ENCODE measurements around the gene DLGAP1.

Gene DLGAP1

DNA sequence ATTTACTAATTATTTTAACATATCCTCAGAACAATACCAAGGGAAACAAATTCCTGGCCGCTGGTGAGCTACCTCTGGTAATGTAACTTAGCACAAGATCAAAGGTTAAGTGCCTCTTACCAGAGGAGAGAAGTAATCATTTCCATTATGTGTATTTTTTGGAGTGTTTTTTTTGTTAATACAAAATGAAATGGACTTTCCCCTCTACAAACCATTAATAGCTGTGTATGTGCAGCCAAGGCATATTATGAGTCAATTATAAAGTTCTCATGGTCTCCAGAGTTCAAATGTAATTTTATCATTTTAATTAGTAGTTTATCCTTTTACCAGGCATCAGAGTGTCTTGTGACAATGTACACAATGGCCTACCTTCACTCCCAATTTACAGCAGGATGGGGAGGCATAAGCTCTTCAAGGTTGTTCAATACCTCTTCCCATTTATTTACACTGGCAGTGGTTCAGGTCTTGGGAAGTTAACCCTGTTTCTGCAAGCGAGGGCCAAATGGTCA lies 762.9 kb downstream of the DLGAP1 start:
- no peak for DNase-seq (ENCODE audit: low read depth in 2 of 2)

DNA sequence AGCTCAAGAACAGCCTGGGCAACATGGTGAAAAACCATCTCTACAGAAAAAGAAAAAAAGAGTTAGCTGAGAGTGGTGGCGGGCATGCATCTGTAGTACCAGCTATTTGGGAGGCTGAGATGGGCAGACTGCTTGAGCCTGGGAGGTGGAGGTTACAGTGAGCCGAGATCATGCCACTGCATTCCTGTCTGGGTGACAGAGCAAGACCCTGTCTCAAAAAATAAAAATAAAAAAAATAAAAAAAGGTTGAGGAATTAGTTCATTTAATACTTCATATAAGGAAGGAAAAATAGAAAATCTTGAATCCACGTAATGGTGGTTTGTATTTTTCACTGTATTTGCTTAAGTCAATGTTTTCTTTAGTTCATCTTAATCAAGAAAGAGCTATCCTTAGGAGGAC lies 763.4 kb downstream of the DLGAP1 start:
- DNase-seq (ENCODE audit: low read depth in 2 of 2) = no peak

DNA sequence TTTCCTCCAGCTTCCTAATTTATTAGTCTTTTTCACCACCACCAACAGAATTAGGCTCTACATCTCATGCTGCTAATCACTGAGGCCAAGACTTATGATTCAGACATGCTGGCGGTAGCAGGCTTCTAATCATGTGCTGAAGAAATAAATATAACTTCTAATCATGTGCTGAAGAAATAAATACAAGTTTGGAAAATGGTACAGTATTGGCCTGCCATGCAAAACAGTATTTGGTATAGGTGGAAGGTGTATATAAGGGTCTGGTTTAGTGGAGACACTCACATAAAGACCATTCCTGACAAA lies 764.4 kb downstream of the DLGAP1 start:
- no peak for DNase-seq (ENCODE audit: low read depth in 2 of 2)

DNA sequence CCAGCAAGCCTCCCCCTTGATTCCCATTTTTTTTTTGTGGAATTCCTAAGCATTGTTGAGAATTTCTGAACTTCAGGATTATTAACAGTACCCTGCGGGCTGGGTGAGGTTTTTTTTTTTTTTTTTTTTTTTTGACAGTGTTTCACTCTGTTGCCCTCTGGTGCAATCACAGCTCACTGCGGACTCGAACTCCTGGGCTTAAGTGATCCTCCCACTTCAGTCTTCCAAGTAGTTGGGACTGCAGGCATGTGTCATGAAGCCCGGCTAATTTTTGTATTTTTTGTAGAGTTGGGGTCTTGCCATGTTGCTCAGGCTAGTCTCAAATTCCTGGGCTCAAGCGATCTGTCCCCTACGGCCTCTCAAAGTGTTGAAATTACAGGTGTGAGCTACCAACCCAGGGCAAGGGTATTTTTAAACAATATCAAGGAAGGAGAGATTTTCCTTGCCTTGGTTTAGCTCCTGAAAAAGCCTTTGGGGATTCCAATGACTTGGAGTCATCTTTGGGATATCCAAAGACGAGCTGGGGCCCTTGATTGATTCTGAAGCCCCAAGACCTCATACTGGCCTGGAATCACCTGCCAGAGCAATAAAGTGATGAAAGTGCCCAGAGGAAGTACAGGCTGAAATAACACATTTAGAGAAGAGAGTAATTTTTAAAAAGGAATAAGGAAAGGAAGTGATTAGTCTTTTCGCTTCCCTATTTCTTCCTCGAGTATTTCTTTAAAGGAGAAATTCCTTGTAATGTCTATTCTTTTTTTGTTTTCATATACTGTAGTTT lies 764.9 kb downstream of the DLGAP1 start:
- DNase-seq (ENCODE audit: low read depth in 2 of 2) = no peak

DNA sequence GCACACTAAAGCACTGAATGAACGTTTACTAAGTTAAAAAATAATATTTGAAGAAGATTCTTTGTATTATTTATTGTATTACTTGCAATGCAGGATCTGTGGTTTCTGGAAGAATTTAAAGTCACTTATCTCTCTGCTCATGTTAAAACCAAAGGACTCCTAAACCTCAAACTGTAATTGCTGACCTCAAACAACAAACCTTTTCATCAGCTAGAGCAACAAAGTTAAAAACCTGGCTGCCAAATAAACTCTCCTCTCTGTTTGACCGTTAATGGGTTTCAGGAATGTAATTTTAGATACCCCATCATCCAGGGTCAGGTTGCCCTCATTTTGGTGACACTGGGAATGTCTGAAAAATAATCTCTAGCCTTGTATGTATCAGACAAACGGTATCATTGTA lies 766.0 kb downstream of the DLGAP1 start:
- no peak for DNase-seq (ENCODE audit: low read depth in 2 of 2)

DNA sequence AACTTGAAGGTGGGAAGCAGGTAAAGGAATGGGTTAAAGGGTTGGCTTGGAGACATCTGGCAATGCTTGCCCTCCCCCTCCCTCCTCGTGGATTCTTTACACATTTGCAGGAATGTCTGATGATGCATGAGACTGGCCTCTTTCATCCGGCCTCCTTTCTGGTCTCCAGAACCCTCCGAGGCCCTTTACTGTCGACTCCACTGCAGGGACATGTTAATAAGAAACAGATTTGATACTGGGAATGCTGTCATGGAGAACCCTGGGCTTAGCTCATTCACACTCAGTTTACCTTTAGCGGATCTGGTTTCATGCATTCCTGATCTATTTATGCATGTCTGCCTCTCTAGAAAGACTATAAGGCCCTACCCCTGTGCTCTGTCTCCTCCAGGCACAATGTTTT lies 766.4 kb downstream of the DLGAP1 start:
- no peak for DNase-seq (ENCODE audit: low read depth in 2 of 2)

DNA sequence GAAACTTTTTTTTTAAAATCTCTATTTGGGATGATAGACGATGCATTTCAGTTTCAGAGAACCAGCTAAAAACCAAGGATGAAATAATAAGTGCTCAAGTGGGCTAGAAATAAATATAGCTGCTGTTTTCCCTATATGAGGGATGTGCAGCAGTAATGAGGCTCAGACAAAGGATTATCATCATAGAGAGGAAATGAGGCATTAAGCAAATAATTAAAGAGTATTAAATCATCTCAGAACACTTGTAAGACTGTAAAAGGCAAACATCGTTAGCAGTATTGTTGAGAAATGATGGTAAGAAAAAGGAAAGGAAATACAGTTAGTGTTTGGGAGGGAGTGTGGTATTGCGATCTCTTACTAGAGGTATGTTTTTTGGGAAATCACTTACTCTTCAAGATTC lies 771.6 kb downstream of the DLGAP1 start:
- no peak for DNase-seq (ENCODE audit: low read depth in 2 of 2)

DNA sequence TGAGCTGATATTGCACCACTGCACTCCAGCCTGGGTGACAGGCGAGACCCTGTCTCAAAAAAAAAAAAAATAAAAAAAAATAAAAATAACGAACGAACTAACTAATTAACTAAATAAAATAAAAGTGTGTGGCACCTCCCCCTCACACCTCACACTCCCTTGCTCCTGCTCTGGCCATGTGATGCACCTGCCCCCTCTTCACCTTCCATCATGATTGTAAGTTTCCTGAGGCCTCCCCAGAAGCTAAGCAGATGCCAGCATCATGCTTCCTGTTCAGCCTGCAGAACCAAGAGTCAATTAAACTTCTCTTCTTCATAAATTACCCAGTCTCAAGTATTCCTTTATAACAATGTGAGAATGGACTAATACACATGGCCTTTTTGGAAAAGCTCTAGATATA lies 773.0 kb downstream of the DLGAP1 start:
- DNase-seq (ENCODE audit: low read depth in 2 of 2) = no peak

DNA sequence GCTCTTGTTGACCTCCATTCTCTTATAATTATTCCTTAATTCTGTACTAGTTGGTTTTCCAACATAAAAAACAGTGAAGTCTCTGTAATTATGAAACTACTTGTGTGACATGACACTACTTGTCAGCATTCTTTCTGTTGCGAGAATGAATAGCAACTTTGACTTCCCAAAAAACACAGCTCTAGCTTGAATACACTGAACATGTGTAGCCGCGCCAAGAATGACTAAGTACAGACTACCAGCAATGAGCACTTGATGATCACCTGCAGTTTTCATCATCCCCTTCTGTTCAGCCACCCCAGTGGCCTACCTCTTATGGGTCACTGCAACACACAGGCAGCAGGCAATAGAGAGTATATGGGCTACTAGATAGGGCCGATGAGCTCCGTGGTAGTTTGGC lies 775.9 kb downstream of the DLGAP1 start:
- DNase-seq (ENCODE audit: low read depth in 2 of 2) = no peak

DNA sequence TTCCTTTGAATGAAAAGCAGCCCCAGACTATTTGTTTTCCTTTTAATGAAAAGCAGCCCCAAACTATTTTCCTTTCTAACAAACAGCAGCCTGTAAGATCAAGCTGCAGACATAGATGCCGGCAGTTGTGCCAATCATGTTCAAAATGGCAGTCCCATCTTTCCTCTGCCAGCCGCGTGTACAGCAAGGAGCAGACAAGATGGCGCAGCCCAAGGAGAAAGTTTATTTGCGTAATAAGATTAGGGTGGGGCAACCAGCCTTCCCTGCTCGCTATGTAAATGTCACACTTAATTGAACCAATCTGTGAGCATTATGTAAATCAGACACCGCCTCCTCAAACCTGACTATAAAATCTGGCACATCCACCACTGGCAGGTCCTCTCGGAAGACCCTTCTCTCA lies 779.1 kb downstream of the DLGAP1 start:
- no peak for DNase-seq (ENCODE audit: low read depth in 2 of 2)

DNA sequence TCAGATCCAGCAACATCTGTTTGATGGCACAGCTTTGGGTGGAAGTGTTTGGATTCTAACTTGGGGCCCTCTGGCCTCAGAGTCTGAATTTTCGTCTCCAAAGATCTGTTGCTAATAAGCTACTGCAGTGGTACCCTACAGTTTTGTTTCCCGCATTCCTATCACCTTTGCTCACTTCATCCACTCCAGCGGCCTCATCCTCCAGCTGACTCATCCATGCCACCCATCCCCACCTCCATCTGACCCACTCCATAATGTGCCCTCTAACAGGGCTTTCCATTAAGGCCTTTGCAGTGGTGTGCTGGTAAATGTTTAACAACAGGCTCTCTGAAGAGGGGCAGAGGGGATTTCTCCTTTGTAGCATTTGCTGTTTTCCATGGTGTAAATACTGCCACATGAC lies 779.7 kb downstream of the DLGAP1 start:
- no peak for DNase-seq (ENCODE audit: low read depth in 2 of 2)

DNA sequence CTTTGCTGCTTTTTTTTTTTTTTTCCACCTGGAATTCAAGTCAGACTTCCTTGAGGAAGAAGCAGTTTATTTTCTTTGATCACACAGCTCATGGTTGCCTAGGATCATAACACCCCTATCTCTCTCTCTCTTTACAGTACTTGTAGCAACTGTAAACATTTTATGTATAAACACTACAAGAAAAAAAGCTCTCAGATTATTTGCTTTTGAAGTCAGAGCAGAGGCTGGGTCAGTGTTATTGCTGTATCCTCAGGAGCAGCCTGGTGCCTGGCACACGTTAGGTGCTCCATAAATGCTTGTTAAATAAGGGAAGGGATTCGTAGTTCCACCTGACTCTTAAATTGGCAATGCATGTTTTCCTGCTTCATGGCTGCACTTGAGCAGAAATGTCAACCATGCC lies 783.9 kb downstream of the DLGAP1 start:
- no peak for DNase-seq (ENCODE audit: low read depth in 2 of 2)

DNA sequence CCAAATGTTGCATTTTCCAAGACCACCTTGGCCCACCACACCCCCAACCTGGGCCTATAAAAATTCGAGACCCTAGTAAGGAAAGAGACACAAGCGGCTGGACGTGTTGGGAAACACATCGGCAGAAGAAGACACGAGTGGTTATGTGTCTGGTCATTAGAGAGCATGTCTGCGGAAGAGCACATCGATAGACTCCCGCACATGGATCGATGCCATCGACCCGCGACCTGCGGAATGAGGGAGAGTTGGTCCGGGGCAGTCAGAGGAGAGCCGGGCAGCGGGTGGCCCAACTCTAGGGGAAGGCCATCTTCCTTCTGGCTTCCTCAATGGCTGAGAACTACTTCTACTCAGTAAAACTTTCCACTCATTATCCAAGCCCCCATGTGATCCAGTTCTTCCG lies 785.7 kb downstream of the DLGAP1 start:
- no peak for DNase-seq (ENCODE audit: low read depth in 2 of 2)

DNA sequence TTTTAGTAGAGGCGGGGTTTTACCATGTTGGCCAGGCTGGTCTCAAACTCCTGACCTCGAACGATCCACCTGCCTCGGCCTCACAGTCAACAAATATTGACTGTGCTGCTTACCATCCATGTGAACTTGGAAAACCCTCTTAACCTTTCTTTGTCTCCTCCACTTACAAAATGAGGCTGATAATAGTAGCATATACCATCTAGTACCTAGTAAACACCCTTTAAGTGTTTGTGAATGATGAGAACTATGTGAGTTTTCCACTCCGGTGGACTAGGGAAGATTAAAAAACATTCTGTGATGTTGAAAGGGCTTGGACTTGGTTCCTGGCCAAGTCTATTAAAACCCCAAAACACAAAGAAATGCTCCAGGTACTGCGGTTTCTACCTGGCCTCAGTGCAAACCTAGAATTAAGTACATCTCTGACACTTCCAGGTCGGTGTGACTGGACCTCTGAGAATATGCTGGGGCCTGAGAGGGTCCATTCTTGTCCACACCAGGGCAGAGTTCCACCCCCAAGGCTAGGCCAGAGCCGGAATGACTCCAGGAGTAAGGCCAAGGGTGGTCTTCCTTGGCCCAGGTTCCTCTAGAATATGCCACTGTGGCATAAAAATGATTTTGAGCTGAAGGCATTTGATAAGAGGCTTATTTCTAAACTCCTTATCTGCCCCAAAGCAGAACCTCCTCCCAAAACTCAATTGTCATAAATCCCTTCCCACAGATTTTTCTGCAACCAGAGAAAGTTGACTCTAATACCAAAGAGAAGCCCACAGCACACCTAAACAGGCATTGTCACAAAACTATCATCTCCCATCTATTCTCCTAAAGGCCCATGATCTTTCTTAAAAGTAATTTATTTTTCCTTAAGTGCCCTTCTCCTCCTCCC lies 787.6 kb downstream of the DLGAP1 start:
- DNase-seq (ENCODE audit: low read depth in 2 of 2) = no peak

DNA sequence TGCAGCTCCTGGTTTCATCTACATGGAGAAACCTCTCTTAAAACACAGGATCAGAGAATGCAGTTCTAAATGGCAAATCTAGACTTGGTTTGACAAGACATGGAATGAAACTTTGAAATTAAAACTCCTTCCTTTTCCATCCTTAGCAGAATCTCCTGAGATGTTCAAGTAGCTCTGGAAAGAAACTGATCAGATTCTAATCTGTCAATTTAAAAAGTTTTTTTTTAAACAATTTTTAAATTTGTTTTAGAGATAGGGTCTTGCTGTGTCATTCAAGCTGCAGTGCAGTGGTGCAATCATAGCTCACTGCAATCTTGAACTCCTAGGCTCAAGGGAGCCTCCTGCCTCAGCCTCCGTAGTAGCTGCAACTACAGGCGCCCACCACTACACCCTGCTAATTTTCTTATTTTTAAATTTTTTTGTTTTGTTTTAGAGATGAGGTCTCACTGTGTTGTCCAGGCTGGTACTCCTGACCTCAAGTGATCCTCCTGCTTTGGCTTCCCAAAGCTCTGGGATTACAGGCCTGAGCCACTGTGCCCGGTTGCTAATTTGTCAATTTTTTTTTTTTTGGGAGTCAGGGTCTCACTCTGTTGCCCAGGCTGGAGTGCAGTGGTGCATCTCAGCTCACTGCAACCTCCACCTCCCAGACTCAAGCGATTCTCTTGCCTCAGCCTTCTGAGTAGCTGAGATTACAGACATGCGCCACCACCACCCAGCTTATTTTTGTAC lies 788.4 kb downstream of the DLGAP1 start:
- DNase-seq (ENCODE audit: low read depth in 2 of 2) = no peak

DNA sequence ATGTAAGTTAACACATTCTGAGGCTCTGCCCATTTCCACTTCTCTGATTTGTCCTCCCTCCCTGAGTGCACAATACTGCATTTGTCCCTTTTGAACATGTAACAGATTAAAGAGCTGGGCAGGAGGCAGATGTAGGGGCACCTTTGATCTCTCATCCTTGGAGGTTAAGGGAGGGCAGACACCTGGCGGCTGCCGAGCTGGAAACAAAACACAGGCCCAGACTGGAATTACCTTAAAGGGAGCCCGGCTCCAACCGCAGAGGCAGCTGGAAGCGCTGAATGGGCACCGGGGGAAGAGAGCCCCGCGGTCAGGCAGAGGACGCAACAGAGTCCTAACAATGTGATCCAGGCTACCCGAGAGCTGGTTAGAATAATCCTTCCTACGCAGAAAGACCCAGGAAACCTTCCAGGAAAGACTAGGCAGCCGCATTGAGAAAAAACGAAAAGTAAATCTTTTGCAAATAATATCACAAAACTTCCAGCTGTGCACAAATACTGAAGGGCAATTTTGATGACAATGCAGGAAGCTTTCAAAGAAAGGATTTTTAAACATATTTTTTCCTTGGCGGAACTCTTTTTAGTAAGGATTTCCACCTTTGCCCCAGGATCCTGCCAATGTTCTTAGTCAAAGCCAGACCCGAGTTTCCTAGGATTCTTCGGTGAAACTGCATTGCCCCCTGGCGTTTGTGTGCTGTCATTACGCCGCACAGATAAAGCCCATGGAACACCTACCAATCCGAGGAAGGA lies 789.2 kb downstream of the DLGAP1 start:
- DNase-seq (ENCODE audit: low read depth in 2 of 2) = peak; percentile 39 to 46

DNA sequence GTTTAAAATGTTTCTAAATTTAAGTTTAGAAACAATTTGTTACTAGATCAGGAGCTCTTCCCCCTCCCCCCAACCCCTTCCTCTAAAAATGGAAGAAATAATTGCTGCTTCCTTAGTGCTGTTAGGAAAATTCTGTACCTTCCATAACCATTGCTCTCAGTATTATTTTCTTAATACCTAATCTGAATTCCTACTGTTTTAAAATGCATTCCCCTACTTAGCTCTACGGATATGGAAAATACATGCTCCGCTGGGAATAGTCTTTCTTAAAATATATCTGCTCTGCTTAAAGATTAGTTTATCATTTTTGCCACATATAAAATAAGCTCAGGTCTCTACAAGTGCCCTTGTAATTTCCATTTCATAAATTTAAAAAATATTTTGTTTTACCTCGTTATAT lies 789.9 kb downstream of the DLGAP1 start:
- DNase-seq (ENCODE audit: low read depth in 2 of 2) = no peak

DNA sequence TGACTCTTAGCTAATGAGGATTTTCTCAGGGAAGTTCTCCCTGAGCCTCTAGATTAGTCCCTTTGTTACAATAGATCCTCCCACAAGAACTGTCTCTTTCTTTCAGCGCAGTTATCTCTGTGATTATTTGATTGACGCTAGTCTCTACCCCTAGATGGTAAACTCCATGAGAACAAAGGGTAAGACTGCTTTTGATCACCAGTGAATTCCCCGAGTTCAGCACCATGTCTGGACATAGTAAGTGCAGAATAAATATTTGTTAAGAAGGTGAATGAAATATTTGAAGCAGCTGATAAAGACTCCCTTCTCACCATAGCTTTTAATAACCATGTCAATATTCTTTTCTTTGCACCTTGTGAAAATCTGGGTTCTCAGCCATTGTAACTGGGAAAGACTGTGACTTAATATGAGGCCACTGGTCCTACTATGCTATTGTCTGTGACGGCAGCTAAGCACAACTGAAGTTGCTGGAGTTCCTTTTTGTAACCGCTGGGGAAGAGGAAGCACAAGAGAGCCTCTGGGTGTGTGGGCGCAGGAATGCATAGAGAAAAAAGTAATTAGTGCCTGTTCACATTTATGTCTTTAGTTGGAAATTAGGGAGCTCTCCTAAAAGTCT lies 790.4 kb downstream of the DLGAP1 start:
- no peak for DNase-seq (ENCODE audit: low read depth in 2 of 2)

DNA sequence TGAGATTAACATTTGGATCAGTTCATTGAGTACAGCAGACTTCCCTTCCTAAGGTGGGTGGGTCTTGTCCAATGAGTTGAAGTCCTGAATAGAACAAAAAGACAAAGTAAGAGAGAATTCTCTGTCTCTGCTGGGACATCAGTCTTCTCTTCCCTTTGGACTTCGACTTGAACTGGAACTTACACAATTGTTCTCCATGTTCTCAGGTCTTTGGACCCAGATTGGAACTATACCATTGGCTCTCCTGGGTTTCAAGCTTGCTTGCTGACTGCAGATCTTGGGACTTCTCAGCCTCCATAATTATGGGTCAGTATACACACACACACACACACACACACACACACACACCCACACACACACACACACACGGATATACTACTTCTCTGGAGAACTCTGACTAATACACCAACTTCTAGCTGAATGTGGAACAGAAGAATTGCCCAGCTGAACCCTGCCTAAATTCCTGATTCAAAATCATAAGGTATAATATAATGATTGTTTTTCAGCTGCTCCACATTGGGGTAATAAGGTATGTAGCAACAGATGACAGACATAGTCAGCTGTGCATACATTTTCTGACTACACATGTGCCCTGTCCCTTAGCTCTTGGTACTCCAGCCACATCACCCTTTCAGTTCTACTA lies 791.1 kb downstream of the DLGAP1 start:
- no peak for DNase-seq (ENCODE audit: low read depth in 2 of 2)

DNA sequence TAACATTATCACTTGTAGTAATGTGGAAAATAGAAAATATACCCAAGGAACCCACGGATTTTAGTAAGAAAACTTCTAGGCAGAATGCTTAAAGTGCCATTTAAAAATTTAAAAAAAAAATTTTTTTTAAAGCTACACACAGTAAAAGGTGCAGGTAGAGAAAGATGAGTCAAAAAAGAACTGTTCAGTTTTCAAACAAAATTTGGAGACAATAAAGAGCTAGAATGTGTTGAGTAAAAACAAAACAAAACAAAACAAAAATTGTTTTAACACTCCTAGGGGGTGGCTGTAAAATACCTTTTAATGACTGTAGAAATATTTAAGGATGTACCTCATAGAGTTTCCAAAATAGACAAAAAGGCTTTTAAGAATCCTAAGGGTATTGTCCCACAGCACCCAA lies 793.1 kb downstream of the DLGAP1 start:
- no peak for DNase-seq (ENCODE audit: low read depth in 2 of 2)

Measured in stimulated activated CD4-positive, alpha-beta T cell treated with anti-CD3 and anti-CD28 coated beads, Interleukin-1b, Interleukin-23, amount 100 ng/mL, for 1 hour (primary cell).